Stimulated activated CD8-positive, alpha-beta memory T cell treated with anti-CD3 and anti-CD28 coated beads, Interleukin-4, amount 100 ng/mL, for 4 hours (primary cell): ENCODE measurements around the gene TRA2B.
"Not testable (repeated sequence)": the region's sequence is repeated elsewhere in the genome, so short reads cannot be mapped to it uniquely, and the experiment has no call there.

Source experiments
- DNase-seq, 2 donors: peaks; one replicate each; pipeline ENCODE4 v3.0.0-alpha.2; 2020; ENCODE audit warnings: low read depth in 2 of 2, low spot score in 1 of 2

Gene TRA2B

GRCh38 chr3:185928496-185928895 lies 9.3 kb downstream of the TRA2B start:
- DNase-seq, result no peak

DNA sequence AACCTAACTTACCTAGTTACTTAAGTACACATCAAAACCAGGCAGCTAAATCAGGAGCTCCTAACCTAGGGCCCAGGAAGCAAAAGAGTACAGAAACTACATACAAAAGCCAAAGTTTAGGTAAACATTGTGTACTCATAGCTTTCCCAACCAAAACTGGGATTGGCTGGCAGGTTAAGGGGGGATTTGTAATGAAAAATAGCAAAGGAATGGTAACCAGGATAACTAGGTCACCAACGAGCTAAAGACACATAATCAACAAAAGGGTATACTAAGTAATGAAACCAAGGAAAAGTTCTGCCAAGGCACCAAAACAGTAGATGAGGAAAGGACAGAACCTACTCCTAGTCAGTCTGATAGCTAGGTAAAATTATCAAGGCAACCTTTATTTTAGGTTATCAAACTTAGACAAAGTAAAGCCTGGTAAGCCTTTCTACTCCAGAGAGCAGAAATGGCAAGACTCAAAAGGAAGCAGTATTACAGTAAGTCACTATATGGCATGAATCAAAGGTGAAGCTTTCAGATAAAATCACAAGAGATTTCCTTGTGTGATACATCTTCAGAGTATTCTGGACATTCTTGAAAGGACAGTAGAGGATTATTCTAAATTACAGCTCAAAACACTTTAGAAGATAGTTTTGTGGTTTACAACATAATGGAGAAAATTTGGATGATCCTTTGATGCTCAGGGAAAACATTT lies 10.2 kb downstream of the TRA2B start:
- DNase-seq, result no peak

GRCh38 chr3:185926445-185926844 lies 11.4 kb downstream of the TRA2B start:
- DNase-seq, result no peak

DNA sequence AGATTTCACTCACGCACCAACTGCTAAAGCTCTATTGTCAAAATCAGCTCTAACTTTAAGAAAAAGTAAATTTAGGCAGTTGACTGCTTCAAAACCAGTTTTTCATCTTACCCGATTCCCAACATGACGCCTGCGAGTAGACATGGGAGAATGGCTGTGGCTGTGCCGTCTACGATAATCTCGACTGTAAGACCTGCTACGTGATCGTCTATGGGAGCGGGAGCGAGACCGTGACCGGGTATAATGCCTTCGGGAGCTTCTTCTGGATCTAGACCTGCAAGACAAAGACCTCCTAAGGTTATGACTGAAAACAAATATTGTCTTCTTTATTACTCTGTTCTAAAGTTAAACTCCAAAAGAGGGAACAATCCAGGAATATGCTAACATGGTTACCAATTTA lies 12.5 kb downstream of the TRA2B start:
- DNase-seq, result no peak

GRCh38 chr3:185924375-185924774 lies 13.4 kb downstream of the TRA2B start:
- no peak for DNase-seq

DNA sequence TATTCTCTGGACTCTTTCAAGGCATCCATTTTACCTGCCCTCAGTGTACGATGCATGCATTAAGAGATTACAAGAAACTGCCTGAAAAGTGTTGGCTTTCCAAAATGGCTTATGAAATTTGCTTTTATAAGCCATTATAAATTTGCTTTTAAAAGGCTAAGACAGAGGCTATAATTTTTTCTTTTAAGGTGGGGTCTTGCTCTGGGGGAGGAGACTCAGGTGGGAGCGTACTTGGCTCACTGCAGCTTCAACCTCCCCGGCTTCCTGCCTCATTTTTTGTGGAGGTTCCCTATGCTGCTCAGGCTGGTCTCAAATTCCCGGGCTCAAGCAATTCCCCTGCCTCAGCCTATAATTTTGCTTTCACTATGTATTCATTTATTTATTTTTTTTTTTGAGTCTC lies 17.6 kb downstream of the TRA2B start:
- DNase-seq, result no peak

DNA sequence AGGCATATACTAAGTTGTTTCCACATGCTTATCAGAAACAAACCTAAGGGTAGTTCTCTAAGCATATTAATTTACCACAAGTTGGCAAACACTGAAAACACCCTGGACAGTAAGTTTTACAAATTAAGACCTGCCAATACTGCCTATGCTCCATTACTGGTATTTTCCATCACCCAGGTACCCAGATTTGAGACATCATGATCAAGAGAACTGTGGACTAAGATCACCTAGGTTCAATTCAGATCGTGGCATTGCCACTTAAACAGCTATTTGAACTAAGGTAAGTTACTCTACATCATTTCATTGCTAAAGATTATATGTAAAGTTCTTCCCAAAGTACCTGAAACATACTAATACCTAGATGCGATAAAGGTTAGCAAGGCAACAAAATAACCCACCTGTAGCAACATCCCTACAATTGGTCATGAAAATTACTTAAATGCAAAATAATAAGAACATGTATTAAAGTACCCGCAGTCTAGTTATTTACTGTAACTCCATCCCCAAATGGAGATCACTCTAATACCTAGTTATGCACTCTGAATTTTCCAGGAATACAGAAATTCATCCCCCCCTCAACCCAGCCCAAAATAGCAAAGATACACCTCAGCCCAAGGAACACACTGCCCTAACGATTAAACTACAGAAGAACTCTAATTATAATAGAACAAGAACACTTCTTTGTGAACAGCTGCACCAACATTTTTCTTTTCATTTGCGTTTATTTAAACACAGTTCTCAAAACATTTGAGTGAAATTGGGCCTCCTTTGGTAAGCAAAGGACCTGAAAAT lies 21.6 kb downstream of the TRA2B start:
- no peak for DNase-seq

- no peak for DNase-seq
Measured at GRCh38 chr3:185915642-185916041, 22.2 kb downstream of the TRA2B start.

DNA sequence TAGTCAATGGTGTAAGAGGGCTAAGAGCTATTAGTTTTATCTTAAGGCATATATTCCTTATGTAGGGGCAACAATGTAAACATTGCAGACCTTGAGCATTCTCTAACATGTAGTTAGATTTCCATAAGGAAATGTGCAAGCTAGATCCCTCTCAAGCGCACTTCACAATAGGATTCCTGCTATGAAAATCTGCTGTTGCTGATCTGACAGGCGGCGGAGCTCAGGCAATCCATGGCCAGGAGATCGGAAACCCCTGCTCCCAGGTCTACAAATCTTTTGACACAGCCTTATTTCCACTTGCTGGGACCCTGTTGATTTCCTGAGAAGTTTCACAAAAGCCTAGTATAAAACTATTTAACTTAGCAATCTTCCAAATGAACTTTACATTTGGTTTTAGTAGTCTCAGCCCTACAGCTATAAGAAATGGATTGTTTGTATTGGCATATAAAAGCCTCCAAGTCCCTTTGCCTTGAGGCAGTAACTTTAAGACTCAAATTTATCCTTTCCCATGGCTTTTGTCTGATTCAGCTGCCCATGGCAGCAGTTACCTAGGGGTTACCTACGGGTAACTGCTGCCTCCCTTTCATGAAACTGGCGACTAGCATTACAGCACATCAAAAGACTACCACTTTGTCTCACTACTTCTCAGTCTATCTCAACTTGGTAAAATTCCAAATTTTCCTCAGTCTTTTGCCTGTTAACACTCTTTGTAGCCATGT lies 22.7 kb downstream of the TRA2B start:
- no peak for DNase-seq

GRCh38 chr3:185912929-185913901 lies 24.6 kb downstream of the TRA2B start:
- no peak for DNase-seq

GRCh38 chr3:185912512-185912911 lies 25.3 kb downstream of the TRA2B start:
- DNase-seq, result no peak

- DNase-seq, result not testable (repeated sequence)
Measured at GRCh38 chr3:185911076-185911448, 26.8 kb downstream of the TRA2B start.

DNA sequence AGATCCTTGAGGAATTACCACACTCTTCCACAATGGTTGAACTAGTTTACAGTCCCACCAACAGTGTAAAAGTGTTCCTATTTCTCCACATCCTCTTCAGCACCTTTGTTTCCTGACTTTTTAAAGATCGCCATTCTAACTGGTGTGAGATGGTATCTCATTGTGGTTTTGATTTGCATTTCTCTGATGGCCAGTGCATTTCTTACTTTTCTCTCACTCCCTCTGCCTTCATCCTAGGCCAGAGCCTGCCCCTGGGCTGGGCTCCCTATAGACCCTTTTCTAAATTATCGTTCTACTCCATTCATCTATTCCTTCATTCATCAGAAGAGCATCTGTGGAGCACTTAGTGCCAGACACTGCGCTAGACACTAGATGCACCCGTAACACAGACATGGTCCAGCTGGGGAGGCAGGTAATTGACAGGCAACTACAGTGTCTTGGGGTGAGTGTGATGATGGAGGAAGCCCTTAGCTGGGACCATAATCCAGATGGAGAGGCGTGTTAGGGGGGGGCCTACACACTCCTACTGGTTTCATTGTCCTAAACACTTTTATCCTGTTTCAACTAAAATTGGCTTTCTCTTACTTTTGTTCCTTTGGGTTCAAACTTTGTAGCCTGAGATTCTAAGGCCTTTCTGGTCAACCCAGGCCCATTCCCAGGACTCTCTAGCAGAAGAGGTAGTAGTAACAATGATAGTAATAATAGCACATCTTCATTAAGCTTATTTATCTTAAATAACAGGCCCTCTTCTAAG lies 27.3 kb downstream of the TRA2B start:
- not testable (repeated sequence) for DNase-seq

DNA sequence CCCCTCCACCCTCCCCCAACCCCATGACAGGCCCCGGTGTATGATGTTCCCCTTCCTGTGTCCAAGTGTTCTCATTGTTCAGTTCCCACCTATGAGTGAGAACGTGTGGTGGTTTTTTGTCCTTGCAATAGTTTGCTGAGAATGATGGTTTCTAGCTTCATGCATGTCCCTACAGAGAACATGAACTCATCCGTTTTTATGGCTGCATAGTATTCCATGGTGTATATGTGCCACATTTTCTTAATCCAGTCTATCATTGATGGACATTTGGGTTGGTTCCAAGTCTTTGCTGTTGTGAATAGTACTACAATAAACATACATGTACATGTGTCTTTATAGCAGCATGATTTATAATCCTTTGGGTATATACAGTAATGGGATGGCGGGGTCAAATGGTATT lies 27.9 kb downstream of the TRA2B start:
- not testable (repeated sequence) for DNase-seq

DNA sequence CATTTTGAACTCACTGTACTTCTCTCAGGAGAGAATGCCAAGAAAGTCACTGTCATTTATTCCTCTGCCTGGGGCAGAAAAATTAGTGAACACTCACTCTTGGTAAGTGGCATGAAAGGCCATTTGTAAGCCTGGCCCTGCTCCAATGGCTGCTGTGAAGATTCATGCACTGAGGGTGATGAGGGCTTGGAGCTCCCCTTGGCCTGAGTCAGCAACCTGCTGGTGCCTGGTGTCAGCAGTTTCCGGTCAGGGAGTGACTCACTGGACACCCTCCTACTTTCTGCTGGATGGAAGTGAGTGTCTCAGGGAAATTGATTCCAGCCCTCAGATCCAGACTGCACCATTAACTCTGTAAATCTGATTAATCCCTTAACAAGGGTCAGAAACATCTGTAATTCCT lies 37.6 kb downstream of the TRA2B start:
- DNase-seq, result no peak

DNA sequence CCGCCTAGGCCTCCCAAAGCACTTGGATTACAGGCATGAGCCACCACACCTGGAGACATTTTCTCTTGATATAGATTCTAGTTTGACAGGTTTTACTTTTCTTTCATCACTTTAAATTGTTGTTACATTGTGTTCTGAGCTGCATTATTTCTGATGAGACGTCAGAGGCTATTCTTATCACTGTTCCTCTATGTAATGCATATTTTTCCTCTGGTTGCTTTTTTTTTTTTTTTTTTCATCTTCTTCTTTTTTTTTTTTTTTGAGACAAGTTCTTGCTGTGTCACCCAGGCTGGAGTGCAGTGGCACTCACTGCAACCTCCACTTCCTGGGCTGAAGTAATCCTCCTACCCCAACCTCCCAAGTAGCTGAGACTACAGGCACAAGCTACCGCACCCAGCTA lies 41.2 kb downstream of the TRA2B start:
- no peak for DNase-seq

DNA sequence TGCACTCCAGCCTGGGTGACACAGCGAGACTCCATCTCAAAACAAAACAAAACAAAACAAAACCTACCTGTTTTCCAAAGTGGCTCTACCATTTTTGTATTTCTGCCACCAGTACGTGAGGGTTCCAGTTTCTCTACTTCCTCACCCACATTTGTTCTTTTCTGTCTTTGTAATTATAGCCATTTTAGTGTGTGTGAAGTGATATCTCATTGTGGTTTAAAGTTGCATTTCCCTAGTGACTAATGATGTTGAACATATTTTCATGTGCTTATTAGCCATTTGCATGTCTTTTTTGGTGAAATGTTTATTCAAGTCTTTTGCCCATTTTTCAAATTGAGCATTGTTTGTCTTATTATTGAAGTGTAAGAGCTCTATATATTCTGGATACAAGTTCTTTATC lies 50.7 kb downstream of the TRA2B start:
- no peak for DNase-seq

DNA sequence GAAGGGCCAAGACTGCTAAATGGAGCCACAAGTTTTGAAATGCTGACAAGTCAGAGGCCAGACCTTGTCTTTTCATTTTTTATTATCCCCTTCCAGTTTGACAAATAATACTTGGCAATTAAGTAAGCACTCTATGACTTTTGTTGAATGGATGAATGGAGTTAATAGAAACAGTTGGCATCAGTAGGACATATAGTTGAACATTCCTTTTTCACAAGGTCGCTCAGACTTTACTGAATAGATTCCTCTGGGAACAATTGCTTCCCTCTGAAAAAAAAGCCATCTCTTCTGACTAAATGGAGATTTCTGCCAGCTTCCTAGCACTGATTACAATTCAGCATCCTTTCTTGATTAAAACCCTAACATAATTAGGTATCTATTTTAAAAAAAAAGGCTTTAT lies 53.2 kb downstream of the TRA2B start:
- no peak for DNase-seq

DNA sequence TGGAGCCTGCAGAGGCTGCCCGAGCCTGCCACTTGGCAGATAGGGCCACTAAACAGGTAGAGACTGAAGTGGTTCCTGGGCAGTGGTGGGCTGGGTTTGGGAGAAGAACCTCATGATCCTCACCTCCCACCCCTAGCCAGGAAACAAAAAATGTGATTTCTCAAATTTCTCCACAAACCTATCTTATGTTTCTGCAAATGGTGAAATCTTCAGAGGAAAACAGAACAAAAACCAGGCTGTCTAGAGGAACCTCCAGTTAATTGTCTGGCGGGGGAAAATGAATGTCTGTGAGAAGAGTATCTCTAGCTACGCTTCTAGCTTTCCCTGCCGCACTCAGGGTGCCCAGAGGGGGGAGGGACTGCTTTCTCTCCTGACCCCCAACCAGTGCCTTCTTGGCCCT lies 55.9 kb downstream of the TRA2B start:
- DNase-seq, result no peak

- DNase-seq, result no peak
Measured at GRCh38 chr3:185880600-185880999, 57.2 kb downstream of the TRA2B start.
